AG09319 (cell line): Measurements from ENCODE around the gene CARMIL1.
A peak's percentile ranks its signal among the peaks of the same experiment; 100 is the strongest.

Experiments
- DNase-seq: peaks from one replicate; pipeline ENCODE4 v3.0.0-alpha.2; 2010; ENCODE audit warnings: low read depth; ENCODE audit errors: extremely low read depth
- CTCF ChIP-seq: IDR thresholded peaks from 2 replicates; pipeline ENCODE4 v1.5.1; 2011; ENCODE audit warnings: low read depth, mild to moderate bottlenecking, inconsistent platforms, low read length, moderate library complexity

CARMIL1 gene

GRCh38 chr6:25489399-25489798 is 210.2 kb downstream of the CARMIL1 start:
- TF ChIP-seq CTCF, result no peak
- DNase-seq, result no peak

GRCh38 chr6:25490018-25490801 is 211.0 kb downstream of the CARMIL1 start:
- TF ChIP-seq CTCF, result peak; percentile 84
- DNase-seq, result peak; percentile 61

GRCh38 chr6:25492951-25493350 is 213.8 kb downstream of the CARMIL1 start:
- DNase-seq, result no peak
- TF ChIP-seq CTCF, result no peak

- no peak for DNase-seq
- no peak for TF ChIP-seq CTCF
Observed at GRCh38 chr6:25494469-25494868, 215.3 kb downstream of the CARMIL1 start.

- TF ChIP-seq CTCF, result no peak
- no peak for DNase-seq
Observed at GRCh38 chr6:25497383-25498040, 218.3 kb downstream of the CARMIL1 start.

- DNase-seq, result no peak
Observed at GRCh38 chr6:25498505-25498904, 219.3 kb downstream of the CARMIL1 start.

More at GRCh38 chr6:25498505-25498904, 219.3 kb downstream of the CARMIL1 start:
- no peak for TF ChIP-seq CTCF
